Sigmoid colon (tissue), 7 donors: ENCODE measurements around the gene ELMO3. TPM values are rescaled to one million over a fixed set of nuclear protein-coding genes. Genes with fewer than 3 reads are reported as not detected.

ENCODE experiments used
- DNase-seq: peaks from one replicate; pipeline ENCODE4 v3.0.0-alpha.2; 2019
- H3K27ac ChIP-seq, 4 donors: fragments of 200-600 bp; sonication (generic); one replicate each; pipeline ENCODE4 v1.5.1; 2016 to 2019; ENCODE audit warnings: mild to moderate bottlenecking in 1 of 4
- H3K27me3 ChIP-seq, 3 donors: fragments of 200-600 bp; sonication (generic); one replicate each; pipeline ENCODE4 v1.5.1; 2019; ENCODE audit warnings: mild to moderate bottlenecking in 1 of 3
- H3K36me3 ChIP-seq, 4 donors: fragments of 200-600 bp; sonication (generic); one replicate each; pipeline ENCODE4 v1.5.1; 2016 to 2019
- H3K4me1 ChIP-seq, 4 donors: fragments of 200-600 bp; sonication (generic); one replicate each; pipeline ENCODE4 v1.5.1; 2017 to 2019
- H3K4me3 ChIP-seq, 4 donors: fragments of 200-600 bp; sonication (generic); one replicate each; pipeline ENCODE4 v1.5.1; 2017 to 2019; ENCODE audit warnings: mild to moderate bottlenecking in 2 of 4, moderate library complexity in 1 of 4
- H3K9me3 ChIP-seq, 4 donors: fragments of 200-600 bp in 3 of 4; sonication (generic) in 3 of 4; one replicate each; pipeline versions ENCODE4 v1.5.1 to v1.6.1; 2013 to 2019
- EP300 ChIP-seq, 4 donors: sonication (generic); formaldehyde crosslinking; IDR thresholded peaks; one replicate each; pipeline ENCODE4 v1.6.1; 2017; ENCODE audit warnings: antibody characterized with exemption in 4 of 4
- POLR2A ChIP-seq, 2 donors: fragments of 450-650 bp; IDR thresholded peaks; one replicate each; pipeline ENCODE4 v1.6.1; 2016; ENCODE audit warnings: antibody characterized with exemption in 2 of 2, mild to moderate bottlenecking in 2 of 2, moderate library complexity in 2 of 2
- POLR2AphosphoS5 ChIP-seq, 4 donors: sonication (generic); formaldehyde crosslinking; IDR thresholded peaks; one replicate each; pipeline ENCODE4 v1.6.1; 2017; ENCODE audit warnings: antibody characterized with exemption in 4 of 4
- WGBS, 2 donors: extraction: QIAGEN DNeasy Blood & Tissue Kit; methylation state at CpG; one replicate each; pipeline ENCODE4 v1.1.7; 2013; 5-methylcytosine and 5-hydroxymethylcytosine counted together
- intact Hi-C: fragments of 100-400 bp; cut with DNase I; formaldehyde crosslinking; loops from one replicate; pipeline ENCODE4 v1.15.1; 2023
- polyA plus RNA-seq, 3 donors: library from polyadenylated mRNA; stranded (reverse); fragments of 200-250 nt; gene quantifications; one replicate each; pipeline ENCODE4 v1.2.3, GENCODE V29; 2013
- total RNA-seq, 4 donors: library from RNA; depleted of rRNA; stranded (reverse); fragments of >200 nt; gene quantifications; one replicate each; pipeline ENCODE4 v1.1.0, GENCODE V29; 2016
- TF ChIP-seq, protein P1 (sequence below), 4 experiments: fragments of 450-650 bp in 3 of 4; fragments of 200-600 bp in 1 of 4; IDR thresholded peaks; one replicate each; pipeline ENCODE4 v1.5.1; 2016 to 2019; ENCODE audit warnings: antibody characterized with exemption in 4 of 4, mild to moderate bottlenecking in 3 of 4, moderate library complexity in 2 of 4
- donor health status: healthy with polysubstance abuse.
- donor health status: Bipolar disorder and iron deficiency.
- donor health status: healthy.

ELMO3 gene, protein sequence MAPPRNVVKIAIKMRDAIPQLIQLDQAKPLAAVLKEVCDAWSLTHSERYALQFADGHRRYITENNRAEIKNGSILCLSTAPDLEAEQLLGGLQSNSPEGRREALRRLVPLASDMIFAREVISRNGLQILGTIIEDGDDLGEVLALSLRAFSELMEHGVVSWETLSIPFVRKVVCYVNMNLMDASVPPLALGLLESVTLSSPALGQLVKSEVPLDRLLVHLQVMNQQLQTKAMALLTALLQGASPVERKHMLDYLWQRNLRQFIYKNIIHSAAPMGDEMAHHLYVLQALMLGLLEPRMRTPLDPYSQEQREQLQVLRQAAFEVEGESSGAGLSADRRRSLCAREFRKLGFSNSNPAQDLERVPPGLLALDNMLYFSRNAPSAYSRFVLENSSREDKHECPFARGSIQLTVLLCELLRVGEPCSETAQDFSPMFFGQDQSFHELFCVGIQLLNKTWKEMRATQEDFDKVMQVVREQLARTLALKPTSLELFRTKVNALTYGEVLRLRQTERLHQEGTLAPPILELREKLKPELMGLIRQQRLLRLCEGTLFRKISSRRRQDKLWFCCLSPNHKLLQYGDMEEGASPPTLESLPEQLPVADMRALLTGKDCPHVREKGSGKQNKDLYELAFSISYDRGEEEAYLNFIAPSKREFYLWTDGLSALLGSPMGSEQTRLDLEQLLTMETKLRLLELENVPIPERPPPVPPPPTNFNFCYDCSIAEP
- total RNA-seq (1 to 10 TPM in 2 of 4 donors, under 1 TPM in 2; 0.14 to 1.7 (median 1.1) TPM), polyA plus RNA-seq (10 to 100 TPM; 31.8 to 41.8 (median 35.1) TPM)

- WGBS, 2 donors: 17 to 63% methylated on average over 61 of the region's 61 CpGs
- TF ChIP-seq POLR2A (IDR thresholded peaks at IDR 0.05) (peak in 1 of 2 donors; percentile 63), EP300 (IDR thresholded peaks at IDR 0.05) (no peak), POLR2AphosphoS5 (IDR thresholded peaks at IDR 0.05) (peak in 1 of 4 donors; percentile 58)
- TF ChIP-seq, protein P1, sequence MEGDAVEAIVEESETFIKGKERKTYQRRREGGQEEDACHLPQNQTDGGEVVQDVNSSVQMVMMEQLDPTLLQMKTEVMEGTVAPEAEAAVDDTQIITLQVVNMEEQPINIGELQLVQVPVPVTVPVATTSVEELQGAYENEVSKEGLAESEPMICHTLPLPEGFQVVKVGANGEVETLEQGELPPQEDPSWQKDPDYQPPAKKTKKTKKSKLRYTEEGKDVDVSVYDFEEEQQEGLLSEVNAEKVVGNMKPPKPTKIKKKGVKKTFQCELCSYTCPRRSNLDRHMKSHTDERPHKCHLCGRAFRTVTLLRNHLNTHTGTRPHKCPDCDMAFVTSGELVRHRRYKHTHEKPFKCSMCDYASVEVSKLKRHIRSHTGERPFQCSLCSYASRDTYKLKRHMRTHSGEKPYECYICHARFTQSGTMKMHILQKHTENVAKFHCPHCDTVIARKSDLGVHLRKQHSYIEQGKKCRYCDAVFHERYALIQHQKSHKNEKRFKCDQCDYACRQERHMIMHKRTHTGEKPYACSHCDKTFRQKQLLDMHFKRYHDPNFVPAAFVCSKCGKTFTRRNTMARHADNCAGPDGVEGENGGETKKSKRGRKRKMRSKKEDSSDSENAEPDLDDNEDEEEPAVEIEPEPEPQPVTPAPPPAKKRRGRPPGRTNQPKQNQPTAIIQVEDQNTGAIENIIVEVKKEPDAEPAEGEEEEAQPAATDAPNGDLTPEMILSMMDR (IDR thresholded peaks at IDR 0.05): peak in 2 of 4 experiments; percentile 19 to 40
- Histone ChIP-seq H3K36me3 (peaks cover 31 to 53% (median 46%) of the 10 kb centered on the region in 4 donors), H3K27me3 (no peaks in the 10 kb centered on the region), H3K9me3 (no peaks in the 10 kb centered on the region), H3K4me1 (peaks cover 0 to 13% (median 11%) of the 10 kb centered on the region in 4 donors), H3K4me3 (peak within 1 kb of the TSS in 1 of 4 donors; percentile 13), H3K27ac (peak within 1 kb of the TSS in 1 of 4 donors; percentile 20)
- DNase-seq: no peak
- intact Hi-C loops: no loop called here
Observed at GRCh38 chr16:67199011-67199807, at the start of gene ELMO3. Gene ELMO3, plus strand, starts transcription at chr16:67199131. Its CDS starts 196 bp downstream, at chr16:67199327.

DNA sequence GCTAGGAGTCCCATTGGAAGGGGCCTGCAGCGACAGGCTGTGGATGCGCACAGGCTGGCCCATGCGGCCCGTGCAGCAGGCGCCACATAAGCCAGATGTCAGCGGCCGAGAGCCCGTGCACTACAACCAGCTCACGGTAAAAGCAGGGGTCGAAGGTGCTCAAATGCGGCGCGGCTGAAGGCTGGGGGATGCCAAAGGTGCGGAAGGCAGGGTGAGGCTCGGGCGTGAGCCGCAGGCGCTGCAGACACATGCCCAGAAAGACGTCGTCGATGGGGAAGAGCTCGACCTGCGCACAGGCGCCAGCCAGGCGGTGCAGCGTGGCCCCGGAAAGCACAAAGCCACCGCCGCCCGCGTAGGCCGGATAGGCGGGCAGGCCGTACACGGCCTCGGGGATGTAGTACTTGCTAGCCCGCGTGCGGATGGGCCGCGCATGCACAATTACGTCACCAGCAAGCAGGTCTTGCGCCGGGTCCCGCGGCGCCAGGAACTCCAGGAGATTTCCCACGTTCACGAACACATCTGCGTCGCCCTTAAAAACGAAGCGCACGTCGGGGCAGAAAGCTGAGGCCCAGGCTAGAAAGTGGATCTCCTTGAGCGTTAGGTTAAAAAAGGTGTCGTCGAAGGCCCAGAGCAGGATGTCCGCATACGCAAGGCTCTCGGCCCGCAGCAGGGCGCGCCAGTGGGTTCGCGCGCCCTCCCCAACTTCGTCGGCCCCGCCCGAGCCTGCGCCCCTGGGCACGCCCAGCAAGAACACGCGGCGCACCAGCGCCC, 49.5 kb upstream of the ELMO3 start:
- peak overlapping the region in 2 of 4 donors; percentile 72 to 77 for H3K4me3 ChIP-seq
- intact Hi-C loops: loop anchor here (10.0 kb wide), 1 partner anchor 255 kb away; no protein-coding TSS in a partner anchor
- 69 to 74% methylated on average over 77 of the region's 77 CpGs for WGBS, 2 donors
- peaks cover 0 to 18% (median 17%) of the 10 kb centered on the region in 3 donors for H3K27me3 ChIP-seq
- no peak for DNase-seq
- H3K36me3 ChIP-seq: peaks cover 17 to 46% (median 23%) of the 10 kb centered on the region in 4 donors
- H3K4me1 ChIP-seq: peaks cover 0 to 27% (median 22%) of the 10 kb centered on the region in 4 donors
- H3K27ac ChIP-seq: peak overlapping the region; percentile 81 to 96 (median 90)
- TF ChIP-seq POLR2AphosphoS5 (IDR thresholded peaks at IDR 0.05): peak in 1 of 4 donors; percentile 10
- TF ChIP-seq, protein P1 (IDR thresholded peaks at IDR 0.05): no peak
- no peak for TF ChIP-seq EP300 (IDR thresholded peaks at IDR 0.05)
- TF ChIP-seq POLR2A (IDR thresholded peaks at IDR 0.05): no peak
- H3K9me3 ChIP-seq: no peaks in the 10 kb centered on the region

GRCh38 chr16:67150047-67150832, 48.7 kb upstream of the ELMO3 start:
- Histone ChIP-seq H3K27ac (peak overlapping the region; percentile 81 to 96 (median 90)), H3K4me3 (peak overlapping the region; percentile 52 to 77 (median 64)), H3K27me3 (peaks cover 0 to 23% (median 23%) of the 10 kb centered on the region in 3 donors), H3K36me3 (peaks cover 10 to 38% (median 15%) of the 10 kb centered on the region in 4 donors), H3K4me1 (peaks cover 0 to 35% (median 30%) of the 10 kb centered on the region in 4 donors), H3K9me3 (no peaks in the 10 kb centered on the region)
- TF ChIP-seq POLR2A (IDR thresholded peaks at IDR 0.05): no peak
- TF ChIP-seq, protein P1 (IDR thresholded peaks at IDR 0.05): no peak
- TF ChIP-seq POLR2AphosphoS5 (IDR thresholded peaks at IDR 0.05): no peak
- TF ChIP-seq EP300 (IDR thresholded peaks at IDR 0.05): no peak
- DNase-seq: peak; percentile 78
- WGBS, 2 donors: 5% methylated on average over 94 of the region's 94 CpGs
- intact Hi-C loops: loop anchor here (10.0 kb wide), 1 partner anchor 255 kb away; no protein-coding TSS in a partner anchor
